GM11168 (cell line): ENCODE results near the gene AJM1.

Experiments used
- in situ Hi-C: fragments of 300-500 bp; cut with MboI; formaldehyde crosslinking; loops from one replicate; pipeline ENCODE4 v1.12.0; 2022; ENCODE audit warnings: low sequenced_read_pairs; ENCODE audit not compliant: unreplicated experiment

The AJM1 gene

DNA sequence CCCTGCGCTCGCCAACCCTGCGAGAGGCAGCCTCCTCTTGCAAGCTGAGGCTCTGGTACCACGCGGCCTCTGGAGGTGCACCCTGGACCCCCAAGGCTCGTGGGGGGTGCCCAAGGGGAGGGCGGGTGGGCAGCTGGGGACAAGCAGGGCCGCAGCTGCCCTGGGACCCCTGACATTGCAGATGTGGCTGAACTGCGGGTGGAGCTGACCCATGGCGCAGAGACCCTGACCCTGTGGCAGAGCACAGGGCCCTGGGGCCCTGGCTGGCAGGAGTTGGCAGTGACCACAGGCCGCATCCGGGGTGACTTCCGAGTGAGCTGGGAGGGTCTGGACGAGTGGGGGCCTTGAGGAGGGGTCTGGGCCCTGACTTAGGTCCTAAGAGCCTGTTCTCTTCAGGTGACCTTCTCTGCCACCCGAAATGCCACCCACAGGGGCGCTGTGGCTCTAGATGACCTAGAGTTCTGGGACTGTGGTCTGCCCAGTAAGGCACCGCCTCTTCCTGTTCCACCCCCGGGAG, 11.4 kb downstream of the AJM1 start:
- in situ Hi-C loops: no loop called here

DNA sequence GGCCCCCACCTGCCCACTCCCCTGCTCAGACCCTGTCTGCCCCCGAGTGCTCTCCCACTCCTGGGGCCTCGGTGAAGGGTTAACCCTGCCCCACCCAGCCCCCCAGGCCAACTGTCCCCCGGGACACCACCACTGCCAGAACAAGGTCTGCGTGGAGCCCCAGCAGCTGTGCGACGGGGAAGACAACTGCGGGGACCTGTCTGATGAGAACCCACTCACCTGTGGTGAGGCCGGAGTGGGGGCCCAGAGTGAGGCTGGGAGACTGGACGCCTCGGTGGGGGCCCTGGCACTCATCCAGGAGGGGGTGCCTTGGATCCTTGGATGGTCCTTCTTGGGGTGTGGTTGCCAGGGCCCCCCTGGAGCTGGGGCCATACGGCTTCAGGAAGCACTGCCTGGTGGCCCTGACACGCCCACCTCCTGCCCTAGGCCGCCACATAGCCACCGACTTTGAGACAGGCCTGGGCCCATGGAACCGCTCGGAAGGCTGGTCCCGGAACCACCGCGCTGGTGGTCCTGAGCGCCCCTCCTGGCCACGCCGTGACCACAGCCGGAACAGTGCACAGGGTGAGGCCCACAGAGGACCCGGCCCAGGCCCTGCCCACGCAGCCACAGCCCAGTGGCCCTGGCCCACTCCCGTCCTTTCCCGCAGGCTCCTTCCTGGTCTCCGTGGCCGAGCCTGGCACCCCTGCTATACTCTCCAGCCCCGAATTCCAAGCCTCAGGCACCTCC, 12.0 kb downstream of the AJM1 start:
- in situ Hi-C loops: no loop called here

DNA sequence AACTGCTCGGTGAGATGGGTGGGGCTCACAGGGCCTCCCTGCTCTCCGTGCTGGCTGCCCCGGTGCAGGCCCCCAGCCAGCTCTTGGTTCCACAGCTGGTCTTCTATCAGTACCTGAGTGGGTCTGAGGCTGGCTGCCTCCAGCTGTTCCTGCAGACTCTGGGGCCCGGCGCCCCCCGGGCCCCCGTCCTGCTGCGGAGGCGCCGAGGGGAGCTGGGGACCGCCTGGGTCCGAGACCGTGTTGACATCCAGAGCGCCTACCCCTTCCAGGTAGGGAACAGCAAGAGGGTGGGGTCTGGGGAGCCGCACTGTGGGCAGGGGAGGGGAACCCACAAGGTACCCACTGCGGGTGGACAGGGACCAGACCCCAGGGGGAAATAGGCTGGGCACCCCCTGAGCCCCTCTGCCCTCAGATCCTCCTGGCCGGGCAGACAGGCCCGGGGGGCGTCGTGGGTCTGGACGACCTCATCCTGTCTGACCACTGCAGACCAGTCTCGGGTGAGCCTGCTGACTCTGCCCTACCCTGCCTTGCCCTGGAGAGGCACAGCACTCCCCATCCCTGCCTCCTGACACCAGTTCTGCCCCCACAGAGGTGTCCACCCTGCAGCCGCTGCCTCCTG, 12.7 kb downstream of the AJM1 start:
- in situ Hi-C loops: no loop called here

DNA sequence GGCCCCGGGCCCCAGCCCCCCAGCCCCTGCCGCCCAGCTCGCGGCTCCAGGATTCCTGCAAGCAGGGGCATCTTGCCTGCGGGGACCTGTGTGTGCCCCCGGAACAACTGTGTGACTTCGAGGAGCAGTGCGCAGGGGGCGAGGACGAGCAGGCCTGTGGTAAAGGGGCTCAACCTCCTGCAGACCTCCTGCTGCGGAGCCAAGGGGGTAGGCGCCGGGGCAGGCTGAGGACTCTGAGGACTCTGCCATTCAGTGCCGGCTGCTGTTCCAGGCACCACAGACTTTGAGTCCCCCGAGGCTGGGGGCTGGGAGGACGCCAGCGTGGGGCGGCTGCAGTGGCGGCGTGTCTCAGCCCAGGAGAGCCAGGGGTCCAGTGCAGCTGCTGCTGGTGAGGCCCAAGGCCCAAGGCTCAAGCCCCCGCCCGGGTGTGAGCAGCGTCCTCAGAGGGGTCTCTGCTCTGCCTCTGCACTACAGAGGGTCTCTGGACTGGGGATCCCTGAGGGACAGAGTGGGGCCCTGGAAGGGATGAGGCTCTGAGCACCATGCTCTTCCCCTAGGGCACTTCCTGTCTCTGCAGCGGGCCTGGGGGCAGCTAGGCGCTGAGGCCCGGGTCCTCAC, 13.3 kb downstream of the AJM1 start:
- in situ Hi-C loops: no loop called here

DNA sequence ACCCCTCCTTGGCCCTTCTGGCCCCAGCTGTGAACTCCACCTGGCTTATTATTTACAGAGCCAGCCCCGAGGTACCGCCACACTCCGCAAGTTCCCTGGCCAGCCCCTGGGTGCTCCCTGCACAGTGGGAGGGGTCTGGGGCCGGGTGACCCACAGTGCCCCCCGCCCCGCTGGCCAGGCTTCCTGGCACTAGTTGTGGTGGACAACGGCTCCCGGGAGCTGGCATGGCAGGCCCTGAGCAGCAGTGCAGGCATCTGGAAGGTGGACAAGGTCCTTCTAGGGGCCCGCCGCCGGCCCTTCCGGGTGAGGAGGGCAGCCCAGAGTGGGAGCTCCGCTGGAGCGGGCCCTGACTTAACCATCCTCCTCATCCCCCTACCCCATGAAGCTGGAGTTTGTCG, 13.8 kb downstream of the AJM1 start:
- in situ Hi-C loops: no loop called here

DNA sequence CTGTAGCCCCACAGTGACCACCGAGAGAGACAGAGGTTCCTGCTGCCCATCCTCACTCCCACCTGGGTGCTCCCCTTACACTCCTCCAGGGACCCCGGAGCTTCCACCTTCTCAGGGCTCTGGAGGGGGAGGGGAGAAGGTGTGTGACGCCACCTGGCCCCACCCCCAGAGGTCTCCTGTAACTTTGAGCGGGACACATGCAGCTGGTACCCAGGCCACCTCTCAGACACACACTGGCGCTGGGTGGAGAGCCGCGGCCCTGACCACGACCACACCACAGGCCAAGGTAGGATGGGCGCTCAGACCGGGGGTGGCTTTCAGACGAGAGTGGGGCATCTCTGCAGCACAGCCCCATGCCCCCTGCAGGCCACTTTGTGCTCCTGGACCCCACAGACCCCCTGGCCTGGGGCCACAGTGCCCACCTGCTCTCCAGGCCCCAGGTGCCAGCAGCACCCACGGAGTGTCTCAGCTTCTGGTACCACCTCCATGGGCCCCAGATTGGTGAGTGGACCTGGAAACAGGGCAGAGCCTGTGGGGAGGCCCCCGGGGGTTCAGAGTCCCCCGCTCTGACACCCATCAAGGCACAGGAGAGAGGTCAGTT, 14.4 kb downstream of the AJM1 start:
- in situ Hi-C loops: no loop called here

DNA sequence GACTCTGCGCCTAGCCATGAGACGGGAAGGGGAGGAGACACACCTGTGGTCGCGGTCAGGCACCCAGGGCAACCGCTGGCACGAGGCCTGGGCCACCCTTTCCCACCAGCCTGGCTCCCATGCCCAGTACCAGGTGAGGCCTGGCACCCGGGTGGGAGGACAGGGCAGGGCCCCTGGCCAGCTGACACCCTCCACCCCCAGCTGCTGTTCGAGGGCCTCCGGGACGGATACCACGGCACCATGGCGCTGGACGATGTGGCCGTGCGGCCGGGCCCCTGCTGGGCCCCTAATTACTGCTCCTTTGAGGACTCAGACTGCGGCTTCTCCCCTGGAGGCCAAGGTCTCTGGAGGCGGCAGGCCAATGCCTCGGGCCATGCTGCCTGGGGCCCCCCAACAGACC, 14.9 kb downstream of the AJM1 start:
- in situ Hi-C loops: no loop called here

DNA sequence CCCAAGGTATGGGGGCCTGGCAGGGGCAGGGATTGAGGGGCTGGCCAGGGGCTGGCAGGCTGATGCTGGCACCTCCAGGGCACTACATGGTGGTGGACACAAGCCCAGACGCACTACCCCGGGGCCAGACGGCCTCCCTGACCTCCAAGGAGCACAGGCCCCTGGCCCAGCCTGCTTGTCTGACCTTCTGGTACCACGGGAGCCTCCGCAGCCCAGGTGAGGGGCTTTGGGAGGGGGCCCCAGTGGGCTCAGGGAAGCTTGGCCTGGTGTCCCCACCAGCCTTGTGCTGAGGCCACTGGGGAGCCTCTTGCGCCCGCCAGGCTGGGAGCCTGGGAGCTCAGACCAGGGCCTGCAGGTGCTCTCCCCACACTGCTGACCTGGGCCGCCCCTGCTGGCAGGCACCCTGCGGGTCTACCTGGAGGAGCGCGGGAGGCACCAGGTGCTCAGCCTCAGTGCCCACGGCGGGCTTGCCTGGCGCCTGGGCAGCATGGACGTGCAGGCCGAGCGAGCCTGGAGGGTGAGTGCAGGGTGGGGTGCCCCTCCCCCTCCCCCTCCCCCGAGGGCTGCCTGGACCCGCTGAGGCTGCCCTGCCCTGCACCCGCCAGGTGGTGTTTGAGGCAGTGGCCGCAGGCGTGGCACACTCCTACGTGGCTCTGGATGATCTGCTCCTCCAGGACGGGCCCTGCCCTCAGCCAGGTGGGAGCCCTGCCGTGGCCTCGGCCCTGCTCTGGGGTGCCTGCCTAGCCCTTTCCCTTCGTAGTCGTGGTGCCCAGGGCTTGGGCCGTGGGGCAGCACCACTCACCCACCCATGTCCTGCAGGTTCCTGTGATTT, 15.5 kb downstream of the AJM1 start:
- in situ Hi-C loops: no loop called here

DNA sequence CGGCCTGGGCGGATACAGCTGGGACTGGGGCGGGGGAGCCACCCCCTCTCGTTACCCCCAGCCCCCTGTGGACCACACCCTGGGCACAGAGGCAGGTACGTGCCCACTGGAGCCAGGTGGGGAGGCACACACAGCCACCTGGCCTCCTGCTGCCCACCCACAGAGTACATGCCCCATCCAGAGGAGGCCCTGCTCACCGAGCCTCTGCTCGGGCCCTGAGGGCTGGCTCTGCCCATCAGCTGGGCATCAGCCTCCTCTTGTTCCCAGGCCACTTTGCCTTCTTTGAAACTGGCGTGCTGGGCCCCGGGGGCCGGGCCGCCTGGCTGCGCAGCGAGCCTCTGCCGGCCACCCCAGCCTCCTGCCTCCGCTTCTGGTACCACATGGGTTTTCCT, 16.2 kb downstream of the AJM1 start:
- in situ Hi-C loops: no loop called here

DNA sequence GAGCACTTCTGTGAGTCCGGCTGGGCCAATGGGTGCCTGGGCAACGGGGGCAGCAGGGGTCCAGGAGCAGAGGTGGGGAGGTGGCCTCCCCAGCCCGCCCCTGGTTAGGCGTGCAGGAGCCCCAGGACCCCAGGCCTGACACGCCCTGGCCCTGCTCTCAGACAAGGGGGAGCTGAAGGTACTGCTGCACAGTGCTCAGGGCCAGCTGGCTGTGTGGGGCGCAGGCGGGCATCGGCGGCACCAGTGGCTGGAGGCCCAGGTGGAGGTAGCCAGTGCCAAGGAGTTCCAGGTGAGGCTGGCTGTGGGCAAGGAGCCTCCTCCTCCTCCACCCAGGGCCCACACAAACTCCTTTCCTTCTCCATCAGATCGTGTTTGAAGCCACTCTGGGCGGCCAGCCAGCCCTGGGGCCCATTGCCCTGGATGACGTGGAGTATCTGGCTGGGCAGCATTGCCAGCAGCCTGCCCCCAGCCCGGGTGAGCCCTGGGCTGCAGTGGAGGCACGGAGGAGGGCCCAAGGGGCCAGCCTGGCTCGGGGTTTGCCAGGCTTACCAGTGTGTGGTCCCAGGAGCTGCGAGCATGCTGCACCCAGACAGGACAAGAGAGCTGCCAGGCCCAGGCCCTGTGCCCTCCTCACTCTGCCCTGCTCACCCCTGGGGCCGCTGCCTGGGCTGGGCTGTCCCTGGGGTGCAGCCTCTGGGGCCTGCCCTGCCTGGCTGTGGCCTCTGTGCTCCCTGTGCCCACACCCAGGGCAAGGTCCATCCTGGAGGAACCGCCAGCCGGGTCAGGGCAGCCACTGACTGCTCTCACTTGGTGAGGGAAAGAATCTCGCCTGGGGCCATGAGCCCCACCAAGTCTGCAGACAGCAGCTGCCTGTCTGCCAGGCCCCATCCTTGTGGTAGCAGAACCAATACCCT, 16.8 kb downstream of the AJM1 start:
- in situ Hi-C loops: no loop called here

DNA sequence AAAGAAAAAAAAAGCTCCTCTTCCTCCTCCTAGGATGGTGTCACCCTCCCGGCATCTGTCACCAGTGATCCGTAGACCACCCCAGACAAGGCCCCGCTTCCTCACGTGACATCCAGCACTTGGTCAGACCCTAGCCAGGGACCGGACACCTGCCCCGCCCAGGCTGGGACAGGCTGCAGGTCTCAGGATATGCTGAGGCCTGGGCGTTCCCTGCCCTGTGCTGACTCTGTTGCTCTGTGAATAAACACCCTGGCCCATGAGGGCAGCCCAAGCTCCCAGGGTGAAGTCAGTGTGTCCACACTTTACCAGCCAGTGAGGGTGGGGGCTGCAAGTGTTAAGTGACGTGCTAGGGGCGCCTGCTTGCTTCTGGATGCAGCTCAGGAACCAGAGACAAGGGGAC, 18.3 kb downstream of the AJM1 start:
- in situ Hi-C loops: loop anchor here (10.0 kb wide), 1 partner anchor 74 kb away; no protein-coding TSS in a partner anchor

DNA sequence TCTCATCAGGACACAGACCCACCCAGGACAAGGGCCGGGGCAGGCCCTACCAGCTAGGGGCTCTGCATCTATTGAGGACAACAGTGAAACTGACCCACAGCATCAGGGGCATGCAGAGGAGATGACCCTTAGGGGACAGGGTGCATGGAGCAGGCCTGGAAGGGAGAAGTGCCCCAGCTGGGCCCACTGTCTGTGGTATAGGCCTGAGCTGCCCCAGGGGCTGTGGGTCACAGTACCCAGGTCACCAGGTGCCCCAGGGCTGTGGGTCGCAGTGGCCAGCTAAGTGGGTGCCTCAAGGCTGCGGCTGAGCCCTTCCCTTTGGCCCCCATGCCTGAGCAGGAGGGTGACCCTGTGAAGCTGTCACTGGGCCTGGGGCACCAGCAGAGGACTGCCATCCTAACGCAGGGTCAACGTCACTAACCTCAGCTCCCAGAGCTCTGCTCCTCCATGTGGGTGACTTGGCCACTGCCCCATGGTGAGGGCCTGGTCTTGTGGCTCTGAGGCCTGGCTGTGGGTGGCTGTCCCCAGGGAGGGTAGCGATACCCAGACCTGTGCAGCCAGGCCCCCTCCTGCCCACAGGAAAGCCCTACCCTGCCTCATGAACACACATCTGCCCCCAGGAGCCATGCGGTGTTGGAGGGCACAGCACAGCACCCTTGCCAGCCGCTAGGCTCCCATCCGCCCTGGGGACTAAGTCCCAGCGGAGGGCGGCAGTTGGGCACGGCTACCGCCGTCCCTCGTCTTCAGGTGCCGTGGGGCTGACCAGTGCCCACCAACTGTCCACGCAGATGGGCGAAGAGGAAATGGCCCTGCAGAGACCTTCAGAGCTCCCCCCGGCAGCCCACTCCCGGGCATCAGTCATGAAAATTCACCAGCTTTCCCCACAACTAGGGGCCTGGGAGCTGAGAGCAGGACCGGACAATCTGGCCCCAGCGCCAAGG, 18.9 kb downstream of the AJM1 start:
- in situ Hi-C loops: loop anchor here (10.0 kb wide), 1 partner anchor 74 kb away; no protein-coding TSS in a partner anchor

DNA sequence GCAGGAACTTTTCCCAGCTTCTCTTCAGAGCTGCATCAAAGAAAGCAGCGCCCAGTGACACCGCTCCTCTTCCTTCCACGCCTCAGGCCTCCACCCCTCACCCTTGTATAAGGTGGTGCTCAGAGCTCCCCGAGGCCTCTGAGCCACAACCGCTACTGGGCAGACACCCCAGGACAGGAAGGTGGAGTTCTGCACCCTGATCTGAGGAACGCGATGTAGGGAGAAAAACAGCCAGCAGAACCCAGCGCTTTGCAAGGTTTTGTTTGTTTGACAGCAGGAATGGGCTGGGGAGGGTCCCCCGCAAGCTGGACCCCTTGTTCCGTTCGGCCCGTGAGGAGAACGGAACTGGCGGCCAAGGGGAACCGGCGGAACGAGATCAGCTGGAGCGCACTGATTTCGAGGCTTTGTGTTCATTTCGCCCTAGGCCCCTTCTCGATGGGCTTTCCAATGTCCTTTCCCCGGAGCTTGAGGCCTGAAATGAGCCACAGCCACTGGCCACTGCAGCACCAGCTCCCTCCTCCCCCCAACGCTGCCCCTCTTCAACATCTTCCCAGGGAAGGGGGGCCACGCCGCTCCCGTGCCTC, 19.7 kb downstream of the AJM1 start:
- in situ Hi-C loops: loop anchor here (10.0 kb wide), 1 partner anchor 73 kb away; no protein-coding TSS in a partner anchor

DNA sequence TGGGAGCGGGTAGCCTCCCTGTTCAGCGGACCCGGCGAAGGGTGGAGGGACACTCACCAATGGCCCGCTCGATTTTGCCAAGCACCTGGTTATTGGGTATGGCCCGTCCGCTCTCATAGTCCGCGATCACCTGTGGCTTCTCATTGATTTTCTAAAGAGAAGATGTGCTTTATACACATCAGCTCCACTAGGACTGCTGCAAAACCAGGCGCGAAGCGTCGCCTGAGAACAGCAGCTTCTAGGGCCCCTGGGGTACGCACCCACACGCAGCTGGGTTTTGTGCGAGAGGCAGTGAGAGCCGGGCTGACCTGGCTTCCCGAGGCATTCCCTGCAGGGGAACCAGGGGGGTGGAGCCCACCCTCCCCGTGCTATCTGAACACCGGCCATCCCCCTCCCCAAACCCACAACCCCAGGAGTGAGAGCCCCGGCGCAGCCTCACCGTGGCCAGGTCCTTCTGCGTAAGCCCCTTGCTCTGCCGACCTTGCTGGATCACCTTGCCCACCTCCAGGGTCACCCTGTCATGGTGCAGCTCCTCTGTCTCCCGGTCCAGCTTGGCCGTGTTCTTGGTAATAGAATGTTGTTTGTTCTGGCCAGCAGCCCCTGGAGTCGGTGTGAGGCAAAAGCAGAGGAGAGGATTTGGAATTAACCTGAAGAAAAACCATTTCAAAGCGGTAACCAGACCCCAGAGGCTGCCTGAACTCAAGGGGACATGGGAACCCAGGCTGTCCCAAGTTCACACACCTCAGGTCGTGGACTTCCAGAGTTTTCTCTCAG, 20.8 kb downstream of the AJM1 start:
- in situ Hi-C loops: loop anchor here (10.0 kb wide), 1 partner anchor 72 kb away; no protein-coding TSS in a partner anchor

DNA sequence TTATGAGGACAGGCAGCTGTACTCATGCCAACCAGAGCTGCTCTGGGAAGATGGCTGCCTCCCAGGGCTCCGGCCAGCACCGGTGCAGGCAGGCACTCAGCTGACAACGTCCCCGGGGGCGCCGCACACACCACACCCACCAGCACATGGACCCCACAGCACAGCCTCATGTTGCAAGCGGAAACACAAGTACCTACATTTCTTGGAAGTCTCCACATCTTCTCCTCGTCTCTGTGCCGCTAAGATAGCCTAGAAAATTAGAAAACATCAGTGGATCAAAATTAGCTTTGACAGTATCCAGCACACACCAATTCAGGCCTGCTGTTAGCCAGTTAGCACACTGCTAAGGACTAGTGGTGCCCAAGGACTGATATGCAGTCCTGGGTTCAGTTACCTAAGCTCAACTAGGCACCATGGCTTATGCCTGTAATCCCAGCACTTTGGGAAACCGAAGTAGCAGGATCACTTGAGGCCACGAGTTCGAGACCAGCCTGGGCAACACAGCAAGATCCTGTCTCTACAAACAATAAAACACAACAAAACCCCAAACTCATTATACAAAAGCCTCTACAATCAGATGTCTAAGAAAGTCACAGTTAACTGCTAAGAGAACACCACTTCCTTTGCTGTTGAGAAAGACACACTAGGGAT, 21.5 kb downstream of the AJM1 start:
- in situ Hi-C loops: loop anchor here (10.0 kb wide), 1 partner anchor 71 kb away; no protein-coding TSS in a partner anchor
